NCI-H82 (cell line): ENCODE results near the gene PHACTR2.
"Not testable (repeated sequence)": the region's sequence is repeated elsewhere in the genome, so short reads cannot be mapped to it uniquely, and the experiment has no call there.

Source experiments
- DNase-seq: peaks from one replicate; lab custom pipeline; 2025; lab: John Stamatoyannopoulos, UW

The PHACTR2 gene

GRCh38 chr6:143810745-143811144 lies 133.0 kb downstream of the PHACTR2 start:
- DNase-seq: no peak

- no peak for DNase-seq
Measured at GRCh38 chr6:143811501-143812157, 133.9 kb downstream of the PHACTR2 start.

- no peak for DNase-seq
Measured at GRCh38 chr6:143817621-143818020, 139.9 kb downstream of the PHACTR2 start.

- no peak for DNase-seq
Measured at GRCh38 chr6:143821359-143821758, 143.6 kb downstream of the PHACTR2 start.

- no peak for DNase-seq
Measured at GRCh38 chr6:143822584-143823024, 144.8 kb downstream of the PHACTR2 start.

- no peak for DNase-seq
Measured at GRCh38 chr6:143823548-143823947, 145.8 kb downstream of the PHACTR2 start.

- DNase-seq: no peak
Measured at GRCh38 chr6:143828572-143828971, 150.8 kb downstream of the PHACTR2 start.

- no peak for DNase-seq
Measured at GRCh38 chr6:143836150-143836549, 158.4 kb downstream of the PHACTR2 start.

GRCh38 chr6:143838395-143838794 lies 160.6 kb downstream of the PHACTR2 start:
- DNase-seq: no peak

- DNase-seq: no peak
Measured at GRCh38 chr6:143839196-143839595, 161.4 kb downstream of the PHACTR2 start.

- no peak for DNase-seq
Measured at GRCh38 chr6:143840595-143841265, 163.0 kb downstream of the PHACTR2 start.

- DNase-seq: no peak
Measured at GRCh38 chr6:143842461-143842901, 164.7 kb downstream of the PHACTR2 start.

- peak; percentile 98 for DNase-seq
Measured at GRCh38 chr6:143842902-143843676, 165.3 kb downstream of the PHACTR2 start, which contains the start of gene LTV1. LTV1 (plus strand) TSS chr6:143843338; CDS start chr6:143843478, 140 bp downstream.

- DNase-seq: peak; percentile 45
Measured at GRCh38 chr6:143843677-143843999, 165.9 kb downstream of the PHACTR2 start.

GRCh38 chr6:143844006-143844405 lies 166.2 kb downstream of the PHACTR2 start:
- no peak for DNase-seq

- DNase-seq: no peak
Measured at GRCh38 chr6:143845033-143845432, 167.3 kb downstream of the PHACTR2 start.

- DNase-seq: not testable (repeated sequence)
Measured at GRCh38 chr6:143851706-143852105, 173.9 kb downstream of the PHACTR2 start.

GRCh38 chr6:143855057-143855456 lies 177.3 kb downstream of the PHACTR2 start:
- not testable (repeated sequence) for DNase-seq

- DNase-seq: not testable (repeated sequence)
Measured at GRCh38 chr6:143856762-143857161, 179.0 kb downstream of the PHACTR2 start.

GRCh38 chr6:143857651-143858050 lies 179.9 kb downstream of the PHACTR2 start:
- DNase-seq: no peak

- no peak for DNase-seq
Measured at GRCh38 chr6:143859891-143860660, 182.3 kb downstream of the PHACTR2 start.

GRCh38 chr6:143863771-143864170 lies 186.0 kb downstream of the PHACTR2 start:
- DNase-seq: no peak
